Measurements from ENCODE around the gene NMT2.

The NMT2 gene

GRCh38 chr10:15196021-15196834 is 27.7 kb upstream of the NMT2 start:
- TF ChIP-seq, protein P1, sequence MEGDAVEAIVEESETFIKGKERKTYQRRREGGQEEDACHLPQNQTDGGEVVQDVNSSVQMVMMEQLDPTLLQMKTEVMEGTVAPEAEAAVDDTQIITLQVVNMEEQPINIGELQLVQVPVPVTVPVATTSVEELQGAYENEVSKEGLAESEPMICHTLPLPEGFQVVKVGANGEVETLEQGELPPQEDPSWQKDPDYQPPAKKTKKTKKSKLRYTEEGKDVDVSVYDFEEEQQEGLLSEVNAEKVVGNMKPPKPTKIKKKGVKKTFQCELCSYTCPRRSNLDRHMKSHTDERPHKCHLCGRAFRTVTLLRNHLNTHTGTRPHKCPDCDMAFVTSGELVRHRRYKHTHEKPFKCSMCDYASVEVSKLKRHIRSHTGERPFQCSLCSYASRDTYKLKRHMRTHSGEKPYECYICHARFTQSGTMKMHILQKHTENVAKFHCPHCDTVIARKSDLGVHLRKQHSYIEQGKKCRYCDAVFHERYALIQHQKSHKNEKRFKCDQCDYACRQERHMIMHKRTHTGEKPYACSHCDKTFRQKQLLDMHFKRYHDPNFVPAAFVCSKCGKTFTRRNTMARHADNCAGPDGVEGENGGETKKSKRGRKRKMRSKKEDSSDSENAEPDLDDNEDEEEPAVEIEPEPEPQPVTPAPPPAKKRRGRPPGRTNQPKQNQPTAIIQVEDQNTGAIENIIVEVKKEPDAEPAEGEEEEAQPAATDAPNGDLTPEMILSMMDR (IDR thresholded peaks at IDR 0.05; ENCODE audit: borderline replicate concordance, insufficient read depth, low read depth, low read length), result no peak
- no peak overlapping the region for H3K4me3 ChIP-seq (ENCODE audit: low read depth, low read length)

GRCh38 chr10:15189133-15189885 is 20.8 kb upstream of the NMT2 start:
- no peak overlapping the region for H3K4me3 ChIP-seq (ENCODE audit: low read depth, low read length)
- TF ChIP-seq, protein P1 (IDR thresholded peaks at IDR 0.05; ENCODE audit: borderline replicate concordance, insufficient read depth, low read depth, low read length), result no peak

GRCh38 chr10:15188603-15189002 is 20.1 kb upstream of the NMT2 start:
- TF ChIP-seq, protein P1 (IDR thresholded peaks at IDR 0.05; ENCODE audit: borderline replicate concordance, insufficient read depth, low read depth, low read length), result no peak
- H3K4me3 ChIP-seq (ENCODE audit: low read depth, low read length), result no peak overlapping the region

- TF ChIP-seq, protein P1 (IDR thresholded peaks at IDR 0.05; ENCODE audit: borderline replicate concordance, insufficient read depth, low read depth, low read length), result no peak
- H3K4me3 ChIP-seq (ENCODE audit: low read depth, low read length), result no peak overlapping the region
Observed at GRCh38 chr10:15183689-15184481, 15.4 kb upstream of the NMT2 start.

DNA sequence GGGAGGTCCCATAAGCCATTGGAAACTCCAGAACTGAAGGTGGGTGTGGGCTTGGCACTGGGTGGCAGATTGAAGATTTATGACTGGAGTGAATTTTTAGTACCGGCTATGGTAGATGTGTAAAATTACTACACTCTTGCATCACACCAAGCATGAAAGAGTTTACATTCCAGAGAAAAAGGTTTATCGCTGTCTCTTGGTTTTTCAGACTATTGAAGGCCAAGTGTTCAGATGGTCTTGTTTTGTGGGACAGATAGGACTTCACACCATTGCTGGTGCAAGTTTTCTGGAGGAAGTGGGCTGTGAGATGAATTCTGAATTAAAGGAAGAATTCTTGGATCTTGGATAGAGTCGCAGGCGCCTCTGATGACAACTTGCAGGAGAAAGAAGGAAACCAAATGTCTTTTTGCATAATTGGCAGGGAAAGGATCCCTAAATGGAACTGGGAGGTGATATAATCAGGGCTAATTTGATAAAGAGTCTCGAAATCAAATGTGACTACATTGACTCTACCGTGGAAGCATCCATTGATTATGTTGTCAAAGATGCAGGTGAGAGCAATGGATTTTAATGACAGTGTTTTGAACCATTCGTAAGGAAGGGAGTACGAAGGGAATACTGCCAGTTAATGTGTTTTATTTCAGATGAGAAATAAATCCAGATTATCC is 14.2 kb upstream of the NMT2 start:
- TF ChIP-seq, protein P1 (IDR thresholded peaks at IDR 0.05; ENCODE audit: borderline replicate concordance, insufficient read depth, low read depth, low read length), result no peak

DNA sequence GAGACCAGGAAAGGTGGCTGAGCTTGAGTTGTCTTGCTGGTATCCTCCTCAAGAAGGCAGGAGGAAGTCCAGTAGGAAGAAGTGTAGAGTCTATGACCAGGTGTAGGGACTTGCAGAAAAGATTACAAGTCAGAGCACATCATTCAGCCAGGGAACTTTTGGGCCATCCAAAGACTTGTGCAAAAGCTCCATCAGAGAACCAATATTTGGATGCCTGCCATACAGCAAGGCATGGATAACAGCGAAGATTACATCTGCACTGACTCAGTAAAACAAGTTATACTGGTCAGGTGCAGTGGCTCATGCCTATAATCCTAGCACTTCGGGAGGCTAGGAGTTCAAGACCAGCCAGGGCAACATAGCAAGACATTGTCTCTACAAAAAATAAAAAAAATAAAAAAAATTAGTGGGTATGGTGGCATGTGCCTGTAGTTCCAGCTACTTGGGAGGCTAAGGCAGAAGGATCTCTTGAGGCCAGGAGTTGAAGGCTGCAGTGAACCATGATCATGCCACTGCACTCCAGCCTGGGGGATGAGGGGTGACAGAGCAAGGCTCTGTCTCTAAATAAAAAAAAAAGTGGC is 13.2 kb upstream of the NMT2 start:
- TF ChIP-seq, protein P1 (IDR thresholded peaks at IDR 0.05; ENCODE audit: borderline replicate concordance, insufficient read depth, low read depth, low read length), result no peak
- H3K4me3 ChIP-seq (ENCODE audit: low read depth, low read length), result no peak overlapping the region

More for the DNA sequence above, 14.2 kb upstream of the NMT2 start:
- no peak overlapping the region for H3K4me3 ChIP-seq (ENCODE audit: low read depth, low read length)

Data from GM12875 (cell line).